Endothelial cell of umbilical vein (primary cell): Measurements from ENCODE around the gene EHMT1. TPM values are rescaled to one million over a fixed set of nuclear protein-coding genes. Genes with fewer than 3 reads are reported as not detected.

Experiments
- BruUV-seq: library from RNA; stranded (reverse); fragments of 400-500 nt; replicated peaks from 2 replicates; lab custom pipeline; 2021; lab: Mats Ljungman, UMichigan
- CTCF ChIA-PET: fragments of 300-600, 350-600 bp; sonication (Branson Sonifier 250); formaldehyde crosslinking; loops from one replicate; lab custom pipeline; 2021; ENCODE audit warnings: antibody characterized with exemption, inconsistent platforms; lab: Charles Lee
- POLR2A ChIA-PET: fragments of 300-600, 350-600 bp; sonication (Branson Sonifier 250); formaldehyde crosslinking; loops from one replicate; lab custom pipeline; 2021; ENCODE audit warnings: antibody characterized with exemption, inconsistent platforms; lab: Charles Lee
- DNase-seq: peaks from one replicate; pipeline ENCODE4 v3.0.0-alpha.2; 2011; ENCODE audit warnings: low read depth, low spot score
- FAIRE-seq: peaks from 2 replicates; lab custom pipeline; 2011; peaks lifted over from hg19 to GRCh38; lab: Jason Lieb, UNC
- H2AFZ ChIP-seq: 2 replicates; pipeline ENCODE4 v1.6.0; 2012; ENCODE audit warnings: low read depth, low read length, control low read depth, inconsistent platforms
- H3K27ac ChIP-seq: 2 replicates; pipeline ENCODE4 v1.5.1; 2011; ENCODE audit warnings: low read depth, mild to moderate bottlenecking, control low read depth, low read length, moderate library complexity; ENCODE audit not compliant: insufficient read depth
- H3K27me3 ChIP-seq, 2 experiments: 2 replicates each; pipeline versions ENCODE4 v1.6.0 to v1.6.1; 2011; ENCODE audit warnings: low read length in 2 of 2, mixed read lengths in 1 of 2; ENCODE audit not compliant: control insufficient read depth in 2 of 2, insufficient read depth in 2 of 2
- H3K36me3 ChIP-seq, 2 experiments: 2 replicates in 1 of 2; 3 replicates in 1 of 2; pipeline ENCODE4 v1.5.1; 2011; ENCODE audit warnings: low read length in 2 of 2, mild to moderate bottlenecking in 1 of 2, moderate library complexity in 1 of 2; ENCODE audit not compliant: control insufficient read depth in 2 of 2, insufficient read depth in 2 of 2; ENCODE audit errors: extremely low read depth in 1 of 2
- H3K4me1 ChIP-seq: 3 replicates; pipeline ENCODE4 v1.5.1; 2011; ENCODE audit warnings: mild to moderate bottlenecking, low read length; ENCODE audit not compliant: control insufficient read depth, insufficient read depth; ENCODE audit errors: extremely low read depth
- H3K4me2 ChIP-seq: 2 replicates; pipeline ENCODE4 v1.6.1; 2011; ENCODE audit warnings: low read length, control low read depth, mixed read lengths; ENCODE audit not compliant: insufficient read depth
- H3K4me3 ChIP-seq, 3 experiments: fragments of 200-600 bp in 1 of 3; sonication (generic), shearing (Covaris generic) in 1 of 3; replicated peaks in 1 of 3; 2 replicates each; pipeline ENCODE4 v1.5.1; 2011 to 2016; ENCODE audit warnings: control low read depth in 3 of 3, low read length in 3 of 3, mild to moderate bottlenecking in 2 of 3, inconsistent platforms in 1 of 3, low read depth in 1 of 3, moderate library complexity in 1 of 3; ENCODE audit not compliant: insufficient read depth in 1 of 3
- H3K79me2 ChIP-seq: 2 replicates; pipeline ENCODE4 v1.6.0; 2012; ENCODE audit warnings: low read length, inconsistent platforms; ENCODE audit not compliant: control insufficient read depth, insufficient read depth
- H3K9ac ChIP-seq: replicated peaks from 2 replicates; pipeline ENCODE3; 2011; ENCODE audit warnings: low read length, control low read depth; ENCODE audit not compliant: insufficient read depth; ENCODE audit errors: extremely low read depth
- H3K9me1 ChIP-seq: replicated peaks from 3 replicates; pipeline ENCODE4 v1.6.0; 2011; ENCODE audit warnings: mild to moderate bottlenecking, low read length; ENCODE audit not compliant: control insufficient read depth, insufficient read depth; ENCODE audit errors: extremely low read depth
- H3K9me3 ChIP-seq: replicated peaks from 2 replicates; pipeline ENCODE4 v1.5.1; 2012; ENCODE audit warnings: low read length, inconsistent platforms; ENCODE audit not compliant: control insufficient read depth, insufficient read depth
- H4K20me1 ChIP-seq: replicated peaks from 2 replicates; pipeline ENCODE3; 2011; ENCODE audit warnings: mild to moderate bottlenecking, low read length; ENCODE audit not compliant: control insufficient read depth, insufficient read depth; ENCODE audit errors: extremely low read depth
- CTCF ChIP-seq, 2 donors: IDR thresholded peaks; 1 replicate in 1 of 2; 2 replicates in 1 of 2; pipeline ENCODE4 v1.5.1; 2011; ENCODE audit warnings: low read length in 2 of 2, mild to moderate bottlenecking in 2 of 2, moderate library complexity in 2 of 2, control low read depth in 1 of 2, inconsistent platforms in 1 of 2, low read depth in 1 of 2; ENCODE audit not compliant: insufficient read depth in 1 of 2; ENCODE audit errors: extremely low read depth in 1 of 2
- EZH2 ChIP-seq: IDR thresholded peaks from 2 replicates; pipeline ENCODE4 v1.6.1; 2012; ENCODE audit warnings: borderline replicate concordance, low read depth, mild to moderate bottlenecking, moderate library complexity, low read length, inconsistent platforms; ENCODE audit not compliant: severe bottlenecking
- FOS ChIP-seq: IDR thresholded peaks from 2 replicates; pipeline ENCODE4 v1.6.1; 2011; ENCODE audit warnings: mild to moderate bottlenecking, low read length, moderate library complexity, borderline replicate concordance; ENCODE audit not compliant: insufficient read depth
- GATA2 ChIP-seq: IDR thresholded peaks from 2 replicates; pipeline ENCODE4 v1.7.0; 2011; ENCODE audit warnings: low read depth, mild to moderate bottlenecking, moderate library complexity, mixed read lengths, low read length; ENCODE audit not compliant: insufficient read length, insufficient read depth
- JUN ChIP-seq: IDR thresholded peaks from 2 replicates; pipeline ENCODE4 v1.6.1; 2011; ENCODE audit warnings: borderline replicate concordance, low read depth; ENCODE audit not compliant: insufficient read length, insufficient read depth
- MAX ChIP-seq: IDR thresholded peaks from 2 replicates; pipeline ENCODE4 v1.6.1; 2011; ENCODE audit not compliant: insufficient read depth, insufficient read length
- MYC ChIP-seq: IDR thresholded peaks from one replicate; pipeline ENCODE4 v1.6.1; 2011; ENCODE audit warnings: mild to moderate bottlenecking, low read depth, low read length
- POLR2A ChIP-seq: IDR thresholded peaks from 2 replicates; pipeline ENCODE4 v1.6.1; 2012; ENCODE audit warnings: low read depth, mild to moderate bottlenecking, control low read depth, low read length
- POLR2AphosphoS5 ChIP-seq: IDR thresholded peaks from 2 replicates; pipeline ENCODE4 v1.6.1; 2012; ENCODE audit warnings: low read depth, mild to moderate bottlenecking, control low read depth, low read length, moderate library complexity; ENCODE audit not compliant: insufficient read depth
- dilution Hi-C: fragments of 300-500 bp; cut with MboI; formaldehyde crosslinking; loops from one replicate; pipeline ENCODE4 v1.15.0; 2019; ENCODE audit warnings: low sequenced_read_pairs; ENCODE audit not compliant: extremely low pct_ligation_motif_present
- intact Hi-C: fragments of 100-400 bp; cut with micrococcal nuclease; formaldehyde crosslinking; loops from one replicate; pipeline ENCODE4 v1.10.0; 2022
- polyA plus RNA-seq, 4 experiments: library from polyadenylated mRNA; depleted of rRNA in 3 of 4; stranded (reverse) in 3 of 4; unstranded in 1 of 4; fragments of >200 nt; gene quantifications; 2 replicates each; pipeline versions ENCODE4 v1.2.1 to v1.2.3, GENCODE V29; 2011 to 2012; ENCODE audit warnings: missing spikeins in 1 of 4
- total RNA-seq: library from RNA; stranded (reverse); gene quantifications from 2 replicates; pipeline ENCODE4 v1.2.3, GENCODE V29; 2021

Gene EHMT1
- total and polyA plus RNA-seq, 2 donors (not counting 3 experiments of a cell fraction or from before 2014, with no cell fraction given), result 48.2 to 104 TPM

- peaks cover 0 to 10% of the 10 kb centered on the region in 2 experiments for H3K36me3 ChIP-seq
- TF ChIP-seq MAX, result no peak
- TF ChIP-seq FOS, result no peak
- no peak for TF ChIP-seq CTCF (IDR thresholded peaks at IDR 0.05; ENCODE audit: extremely low read depth in 1 of 2, insufficient read depth in 1 of 2, low read depth in 1 of 2, low read length in 2 of 2)
- no peak for TF ChIP-seq POLR2A
- TF ChIP-seq JUN, result no peak
- no peak for TF ChIP-seq POLR2AphosphoS5
- TF ChIP-seq EZH2, result no peak
- TF ChIP-seq GATA2, result no peak
- TF ChIP-seq MYC, result no peak
- H4K20me1 ChIP-seq, result peaks cover 2% of the 10 kb centered on the region
- no peaks in the 10 kb centered on the region for H3K9me1 ChIP-seq
- no peak overlapping the region for H3K4me3 ChIP-seq
- peaks cover 68% of the 10 kb centered on the region for H3K79me2 ChIP-seq
- dilution Hi-C loops, result no loop called here
- H3K27me3 ChIP-seq, result no peaks in the 10 kb centered on the region
- no peak overlapping the region for H3K9ac ChIP-seq
- no peak for DNase-seq
- no peak for FAIRE-seq
- no peak overlapping the region for H2AFZ ChIP-seq
- BruUV-seq, result no TSS peak
- intact Hi-C loops, result no loop called here
- no peaks in the 10 kb centered on the region for H3K9me3 ChIP-seq
- H3K27ac ChIP-seq, result no peak overlapping the region
- no peaks in the 10 kb centered on the region for H3K4me1 ChIP-seq
- no peak overlapping the region for H3K4me2 ChIP-seq
- CTCF ChIA-PET, result interaction anchor here (1.2 kb wide), 1 partner anchor 12 kb away, joined by 3 read pairs; no protein-coding TSS in a partner anchor
- POLR2A ChIA-PET, result no interaction called here
Observed at GRCh38 chr9:137707361-137707760, 88.6 kb downstream of the EHMT1 start.
